HG03097 (cell line): ENCODE data around the gene C2orf15.
"Not testable (repeated sequence)": the region's sequence is repeated elsewhere in the genome, so short reads cannot be mapped to it uniquely, and the experiment has no call there.

Experiments used
- ATAC-seq: cut with Tn5 transposase; IDR thresholded peaks from one replicate; pipeline ENCODE4 v1.9.1; 2021; ENCODE audit not compliant: unreplicated experiment, low FRiP score

The C2orf15 gene

GRCh38 chr2:99141110-99142108 lies at the start of gene C2orf15:
Gene C2orf15 (plus strand): TSS chr2:99141707. CDS start chr2:99150559, 8,852 bp downstream.
- ATAC-seq, result peak; percentile 91

GRCh38 chr2:99096728-99097127 lies 44.8 kb upstream of the C2orf15 start:
- no peak for ATAC-seq

GRCh38 chr2:99101697-99102096 lies 39.8 kb upstream of the C2orf15 start:
- ATAC-seq, result no peak

GRCh38 chr2:99104006-99104405 lies 37.5 kb upstream of the C2orf15 start:
- no peak for ATAC-seq

- no peak for ATAC-seq
Observed at GRCh38 chr2:99106913-99107312, 34.6 kb upstream of the C2orf15 start.

- no peak for ATAC-seq
Observed at GRCh38 chr2:99111236-99111635, 30.3 kb upstream of the C2orf15 start.

- no peak for ATAC-seq
Observed at GRCh38 chr2:99111945-99112344, 29.6 kb upstream of the C2orf15 start.

- ATAC-seq, result no peak
Observed at GRCh38 chr2:99112617-99113016, 28.9 kb upstream of the C2orf15 start.

- no peak for ATAC-seq
Observed at GRCh38 chr2:99127981-99128380, 13.5 kb upstream of the C2orf15 start.

- not testable (repeated sequence) for ATAC-seq
Observed at GRCh38 chr2:99135044-99135556, 6.4 kb upstream of the C2orf15 start.

- ATAC-seq, result no peak
Observed at GRCh38 chr2:99139003-99139402, 2.5 kb upstream of the C2orf15 start.

GRCh38 chr2:99140056-99140859 lies 1.2 kb upstream of the C2orf15 start:
- no peak for ATAC-seq

- ATAC-seq, result no peak
Observed at GRCh38 chr2:99140860-99141109, 722 bp upstream of the C2orf15 start.

GRCh38 chr2:99150706-99151105 lies 9.2 kb downstream of the C2orf15 start:
- no peak for ATAC-seq

- no peak for ATAC-seq
Observed at GRCh38 chr2:99152199-99152895, 10.8 kb downstream of the C2orf15 start.

- no peak for ATAC-seq
Observed at GRCh38 chr2:99153921-99154604, 12.6 kb downstream of the C2orf15 start.

GRCh38 chr2:99154643-99155536 lies 13.4 kb downstream of the C2orf15 start, which contains the start of the genes LIPT1 and TSGA10:
Gene LIPT1 (plus strand): TSS chr2:99154967. CDS start chr2:99161958, 6,991 bp downstream.
Gene TSGA10 (minus strand): TSS chr2:99154942. CDS start chr2:99109439, 45,503 bp downstream.
- peak; percentile 92 for ATAC-seq

GRCh38 chr2:99156891-99157290 lies 15.4 kb downstream of the C2orf15 start:
- ATAC-seq, result no peak

GRCh38 chr2:99158599-99158998 lies 17.1 kb downstream of the C2orf15 start:
- no peak for ATAC-seq
